H1 (cell line): ENCODE data around the gene MBOAT1. TPM values are rescaled to one million over a fixed set of nuclear protein-coding genes. Genes with fewer than 3 reads are reported as not detected.

Experiments used
- CTCF ChIA-PET: fragments of 300-600 bp; sonication (Branson Sonifier 250); formaldehyde crosslinking; loops from one replicate; lab custom pipeline; 2021; ENCODE audit not compliant: partially characterized antibody; lab: Charles Lee
- POLR2A ChIA-PET: fragments of 300-600 bp; sonication (Branson Sonifier 250); formaldehyde crosslinking; loops from one replicate; lab custom pipeline; 2021; ENCODE audit warnings: inconsistent platforms; ENCODE audit not compliant: partially characterized antibody; lab: Charles Lee
- DNase-seq, 2 experiments: peaks; one replicate each; pipeline versions ENCODE4 v3.0.0 to v3.0.0-alpha.2; 2010 to 2022; ENCODE audit warnings: low spot score in 2 of 2, low read depth in 1 of 2, mixed read lengths in 1 of 2
- FAIRE-seq: peaks from 2 replicates; lab custom pipeline; 2011; peaks lifted over from hg19 to GRCh38; lab: Jason Lieb, UNC
- H2AFZ ChIP-seq: 2 replicates; pipeline ENCODE4 v1.8.1; 2012; ENCODE audit warnings: low read length, inconsistent platforms
- H2AK5ac ChIP-seq: 2 replicates; pipeline ENCODE4 v1.6.1; 2013; ENCODE audit warnings: low read depth, low read length
- H2BK120ac ChIP-seq: replicated peaks from 2 replicates; pipeline ENCODE3; 2013; ENCODE audit warnings: low read depth, low read length, inconsistent platforms
- H2BK12ac ChIP-seq: 2 replicates; pipeline ENCODE4 v1.6.1; 2013; ENCODE audit warnings: low read depth, low read length
- H2BK15ac ChIP-seq: 2 replicates; pipeline ENCODE4 v1.6.1; 2013; ENCODE audit warnings: low read length
- H2BK20ac ChIP-seq: 2 replicates; pipeline ENCODE4 v1.6.1; 2013; ENCODE audit warnings: low read length
- H2BK5ac ChIP-seq: 2 replicates; pipeline ENCODE4 v1.6.1; 2013; ENCODE audit warnings: low read depth, low read length
- H3K14ac ChIP-seq: 2 replicates; pipeline ENCODE4 v1.6.1; 2013; ENCODE audit warnings: inconsistent platforms; ENCODE audit not compliant: insufficient read length
- H3K18ac ChIP-seq: 2 replicates; pipeline ENCODE4 v1.6.1; 2013; ENCODE audit warnings: low read length; ENCODE audit errors: extremely low read depth
- H3K23ac ChIP-seq: 2 replicates; pipeline ENCODE4 v1.6.1; 2013; ENCODE audit warnings: inconsistent platforms; ENCODE audit not compliant: insufficient read length
- H3K23me2 ChIP-seq: 2 replicates; pipeline ENCODE4 v1.6.1; 2013; ENCODE audit warnings: low read depth, low read length
- H3K27ac ChIP-seq: 2 replicates; pipeline ENCODE4 v1.6.1; 2011; ENCODE audit warnings: low read depth, low read length, inconsistent platforms
- H3K27me3 ChIP-seq, 4 experiments: replicated peaks in 1 of 4; 1 replicate in 1 of 4; 2 replicates in 3 of 4; pipeline versions ENCODE4 v1.6.1 to v1.8.1; 2011 to 2013; ENCODE audit warnings: low read length in 3 of 4, mild to moderate bottlenecking in 3 of 4, inconsistent platforms in 2 of 4, mixed read lengths in 2 of 4, moderate library complexity in 1 of 4; ENCODE audit not compliant: control insufficient read depth in 3 of 4, insufficient read depth in 3 of 4; ENCODE audit errors: extremely low read depth in 1 of 4
- H3K36me3 ChIP-seq, 4 experiments: 2 replicates each; pipeline versions ENCODE4 v1.6.1 to v1.8.1; 2011 to 2013; ENCODE audit warnings: mild to moderate bottlenecking in 4 of 4, low read length in 3 of 4, moderate library complexity in 2 of 4, control low read depth in 1 of 4, inconsistent platforms in 1 of 4; ENCODE audit not compliant: insufficient read depth in 4 of 4, control insufficient read depth in 2 of 4
- H3K4ac ChIP-seq: replicated peaks from 2 replicates; pipeline ENCODE3; 2013; ENCODE audit warnings: low read length, low read depth, mixed read lengths, inconsistent platforms; ENCODE audit not compliant: insufficient read length
- H3K4me1 ChIP-seq, 4 experiments: replicated peaks in 1 of 4; 1 replicate in 1 of 4; 2 replicates in 3 of 4; pipeline versions ENCODE4 v1.6.1 to v1.8.1; 2011 to 2013; ENCODE audit warnings: low read length in 3 of 4, inconsistent platforms in 2 of 4, mixed read lengths in 1 of 4; ENCODE audit not compliant: insufficient read depth in 4 of 4, control insufficient read depth in 3 of 4
- H3K4me2 ChIP-seq, 2 experiments: 2 replicates each; pipeline versions ENCODE4 v1.6.1 to v1.8.1; 2011 to 2013; ENCODE audit warnings: low read depth in 2 of 2, low read length in 2 of 2, control low read depth in 1 of 2, inconsistent platforms in 1 of 2, mild to moderate bottlenecking in 1 of 2; ENCODE audit not compliant: insufficient read depth in 1 of 2
- H3K4me3 ChIP-seq, 4 experiments: fragments of 200-600, 300-600 bp in 1 of 4; sonication (generic), shearing (Covaris generic), sonication (Bioruptor Twin) in 1 of 4; 2 replicates each; pipeline versions ENCODE4 v1.5.1 to v1.8.1; 2011 to 2016; ENCODE audit warnings: low read length in 4 of 4, low read depth in 3 of 4, control low read depth in 2 of 4, inconsistent platforms in 2 of 4, mild to moderate bottlenecking in 2 of 4, mixed read lengths in 1 of 4, moderate library complexity in 1 of 4; ENCODE audit not compliant: insufficient read depth in 2 of 4; ENCODE audit errors: extremely low read depth in 1 of 4
- H3K56ac ChIP-seq: replicated peaks from 2 replicates; pipeline ENCODE3; 2013; ENCODE audit warnings: low read depth, mild to moderate bottlenecking, mixed read lengths, low read length, inconsistent platforms; ENCODE audit not compliant: insufficient read length
- H3K79me1 ChIP-seq: 2 replicates; pipeline ENCODE4 v1.6.1; 2013; ENCODE audit warnings: low read depth, low read length, control low read depth
- H3K79me2 ChIP-seq, 2 experiments: 2 replicates each; pipeline versions ENCODE4 v1.6.1 to v1.8.1; 2012 to 2013; ENCODE audit warnings: low read length in 2 of 2, mild to moderate bottlenecking in 2 of 2, inconsistent platforms in 1 of 2; ENCODE audit not compliant: insufficient read depth in 2 of 2, control insufficient read depth in 1 of 2
- H3K9ac ChIP-seq, 4 experiments: replicated peaks in 1 of 4; 1 replicate in 1 of 4; 2 replicates in 3 of 4; pipeline versions ENCODE4 v1.6.1 to v1.8.1; 2011 to 2013; ENCODE audit warnings: low read depth in 3 of 4, low read length in 3 of 4, control low read depth in 2 of 4, mild to moderate bottlenecking in 2 of 4, moderate library complexity in 2 of 4, inconsistent platforms in 1 of 4; ENCODE audit errors: extremely low read depth in 1 of 4
- H3K9me3 ChIP-seq, 2 experiments: 2 replicates each; pipeline versions ENCODE4 v1.6.1 to v1.8.1; 2012 to 2013; ENCODE audit warnings: mild to moderate bottlenecking in 2 of 2, moderate library complexity in 2 of 2, control low read depth in 1 of 2, inconsistent platforms in 1 of 2, low read depth in 1 of 2, low read length in 1 of 2, mixed read lengths in 1 of 2; ENCODE audit not compliant: insufficient read depth in 2 of 2
- H4K20me1 ChIP-seq, 2 experiments: replicated peaks in 1 of 2; 2 replicates each; pipeline versions ENCODE3 to v1.8.1; 2011 to 2013; ENCODE audit warnings: inconsistent platforms in 2 of 2, low read length in 2 of 2, mild to moderate bottlenecking in 1 of 2; ENCODE audit not compliant: insufficient read depth in 2 of 2, control insufficient read depth in 1 of 2
- H4K5ac ChIP-seq: 2 replicates; pipeline ENCODE4 v1.6.1; 2013; ENCODE audit warnings: low read length, low read depth, mixed read lengths, inconsistent platforms; ENCODE audit not compliant: insufficient read length
- H4K8ac ChIP-seq: 2 replicates; pipeline ENCODE4 v1.8.0; 2013; ENCODE audit warnings: mild to moderate bottlenecking, moderate library complexity, low read length, inconsistent platforms; ENCODE audit not compliant: insufficient read depth; ENCODE audit errors: extremely low read depth
- H4K91ac ChIP-seq: replicated peaks from 2 replicates; pipeline ENCODE3; 2013; ENCODE audit warnings: low read length, mixed read lengths, inconsistent platforms; ENCODE audit not compliant: insufficient read length
- ATF3 ChIP-seq: IDR thresholded peaks from 2 replicates; pipeline ENCODE4 v1.6.1; 2011; ENCODE audit warnings: low read depth, mild to moderate bottlenecking, low read length; ENCODE audit not compliant: insufficient read depth
- CBX8 ChIP-seq: fragments of 300-800, 300-1000 bp; sonication (generic); IDR thresholded peaks from 2 replicates; pipeline ENCODE4 v1.7.1; 2016; ENCODE audit warnings: low read depth, low read length, borderline replicate concordance
- CHD2 ChIP-seq: IDR thresholded peaks from 2 replicates; pipeline ENCODE4 v1.6.1; 2012; ENCODE audit warnings: low read length, improper control_type of control experiment
- E2F6 ChIP-seq: IDR thresholded peaks from 2 replicates; pipeline ENCODE4 v1.6.1; 2012; ENCODE audit warnings: inconsistent platforms
- EZH2 ChIP-seq: fragments of 200-600 bp; sonication (generic); IDR thresholded peaks from 2 replicates; pipeline ENCODE4 v1.7.1; 2012; ENCODE audit warnings: low read depth, mild to moderate bottlenecking, moderate library complexity, low read length, inconsistent platforms; ENCODE audit not compliant: severe bottlenecking
- HDAC2 ChIP-seq, 2 experiments: fragments of 300-600 bp in 1 of 2; sonication (generic) in 1 of 2; IDR thresholded peaks; 2 replicates each; pipeline ENCODE4 v1.6.1; 2011 to 2012; ENCODE audit warnings: low read depth in 2 of 2, low read length in 2 of 2, mild to moderate bottlenecking in 2 of 2, moderate library complexity in 2 of 2, borderline replicate concordance in 1 of 2, inconsistent platforms in 1 of 2
- SIX5 ChIP-seq: IDR thresholded peaks from 2 replicates; pipeline ENCODE4 v1.6.1; 2011; ENCODE audit warnings: mild to moderate bottlenecking, low read depth, low read length
- SP1 ChIP-seq: IDR thresholded peaks from 2 replicates; pipeline ENCODE4 v1.6.1; 2011; ENCODE audit warnings: low read depth, low read length
- SRF ChIP-seq: IDR thresholded peaks from 2 replicates; pipeline ENCODE4 v1.6.1; 2011; ENCODE audit warnings: mild to moderate bottlenecking, low read depth, low read length, moderate library complexity
- WGBS, 2 experiments: shearing (Covaris generic) in 1 of 2; methylation state at CpG; one replicate each; pipeline versions ENCODE4 v1.1.6 to v1.1.7; 2013 to 2015; ENCODE audit warnings: low lambda C conversion rate in 2 of 2, mixed read lengths in 2 of 2, inconsistent platforms in 1 of 2, low coverage in 1 of 2, missing lambda C conversion rate in 1 of 2; ENCODE audit not compliant: insufficient replicate concordance in 2 of 2, insufficient coverage in 1 of 2, insufficient read length in 1 of 2; ENCODE audit errors: extremely low coverage in 1 of 2, missing lambda C conversion rate in 1 of 2; 5-methylcytosine and 5-hydroxymethylcytosine counted together
- polyA plus RNA-seq, 7 experiments: library from polyadenylated mRNA; depleted of rRNA in 3 of 7; stranded (reverse) in 5 of 7; unstranded in 2 of 7; fragments of >200 nt in 5 of 7; fragments of 200-250 nt in 2 of 7; gene quantifications; 1 replicate in 5 of 7; 2 replicates in 1 of 7; 4 replicates in 1 of 7; pipeline versions ENCODE4 v1.2.1 to v1.2.3, GENCODE V29; 2011 to 2013; ENCODE audit warnings: missing spikeins in 2 of 7, mixed read lengths in 2 of 7
- total RNA-seq: library from RNA; stranded (reverse); fragmentation: NEBNext Ultra II Directional; extraction: Animal tissue kit (Norgen Biotek cat#: 25700); gene quantifications from 2 replicates; pipeline ENCODE4 v1.2.1, GENCODE V29; 2021

Gene MBOAT1
- total and polyA plus RNA-seq, 2 of the 8 experiments (the other 6 are each of a cell fraction or from before 2014, with no cell fraction given): 4.9 to 19.5 TPM

GRCh38 chr6:20182069-20182468 lies 30.2 kb downstream of the MBOAT1 start:
- no peak for TF ChIP-seq HDAC2 (IDR thresholded peaks at IDR 0.05; ENCODE audit: borderline replicate concordance in 1 of 2, low read depth in 2 of 2, low read length in 2 of 2)
- TF ChIP-seq EZH2: no peak
- no peak for TF ChIP-seq SP1
- TF ChIP-seq SIX5: no peak
- no peak for TF ChIP-seq SRF
- TF ChIP-seq CHD2: no peak
- no peak for TF ChIP-seq ATF3
- TF ChIP-seq E2F6: no peak
- no peak for TF ChIP-seq CBX8
- H2AK5ac ChIP-seq: no peak overlapping the region
- no peaks in the 10 kb centered on the region for H3K79me2 ChIP-seq
- no peak overlapping the region for H4K91ac ChIP-seq
- H3K4me3 ChIP-seq: no peak overlapping the region
- no peak overlapping the region for H2BK12ac ChIP-seq
- H2AFZ ChIP-seq: no peak overlapping the region
- no peak overlapping the region for H3K27ac ChIP-seq
- no peak overlapping the region for H3K4ac ChIP-seq
- H3K36me3 ChIP-seq: no peaks in the 10 kb centered on the region
- no peak overlapping the region for H2BK120ac ChIP-seq
- H4K8ac ChIP-seq: no peak overlapping the region
- no peaks in the 10 kb centered on the region for H4K20me1 ChIP-seq
- H4K5ac ChIP-seq: no peak overlapping the region
- WGBS, 2 experiments: 89% methylated on average over 2 of the region's 2 CpGs; no CpG with 5 or more reads in 1 of the 2 experiments
- no peak overlapping the region for H3K14ac ChIP-seq
- no peaks in the 10 kb centered on the region; the same call in 1 of the 2 replicates for H3K23me2 ChIP-seq
- POLR2A ChIA-PET: no interaction called here
- H3K9me3 ChIP-seq: no peaks in the 10 kb centered on the region
- H3K79me1 ChIP-seq: no peaks in the 10 kb centered on the region
- H2BK15ac ChIP-seq: no peak overlapping the region
- no peak overlapping the region for H2BK20ac ChIP-seq
- H3K4me1 ChIP-seq: no peaks in the 10 kb centered on the region
- no peaks in the 10 kb centered on the region for H3K27me3 ChIP-seq
- no peak overlapping the region for H3K23ac ChIP-seq
- DNase-seq (no peak), FAIRE-seq (no peak)
- no peak overlapping the region for H3K18ac ChIP-seq
- CTCF ChIA-PET: interaction anchor here (2.3 kb wide), 1 partner anchor 20 kb away, joined by 5 read pairs; no protein-coding TSS in a partner anchor
- no peak overlapping the region for H2BK5ac ChIP-seq
- no peak overlapping the region for H3K56ac ChIP-seq
- H3K4me2 ChIP-seq: no peak overlapping the region
- H3K9ac ChIP-seq: no peak overlapping the region
